Esophagus muscularis mucosa (tissue), 4 donors: ENCODE measurements around the gene EEF1AKMT3. TPM values are rescaled to one million over a fixed set of nuclear protein-coding genes. Genes with fewer than 3 reads are reported as not detected.

Source experiments
- DNase-seq: peaks from one replicate; pipeline ENCODE4 v3.0.0-alpha.2; 2017; ENCODE audit errors: extremely low spot score
- H3K27ac ChIP-seq, 4 donors: fragments of 200-600 bp; sonication (generic); replicated peaks in 1 of 4; 1 replicate in 3 of 4; 2 replicates in 1 of 4; pipeline ENCODE4 v1.5.1; 2016 to 2019; ENCODE audit warnings: mild to moderate bottlenecking in 1 of 4
- H3K27me3 ChIP-seq, 4 donors: fragments of 200-600 bp; sonication (generic); one replicate each; pipeline versions ENCODE4 v1.5.1 to v1.6.0; 2016 to 2019
- H3K36me3 ChIP-seq, 4 donors: fragments of 200-600 bp; sonication (generic); one replicate each; pipeline ENCODE4 v1.5.1; 2016 to 2019
- H3K4me1 ChIP-seq, 4 donors: fragments of 200-600 bp; sonication (generic); one replicate each; pipeline ENCODE4 v1.5.1; 2016 to 2019
- H3K4me3 ChIP-seq, 4 donors: fragments of 200-600 bp; sonication (generic); 1 replicate in 2 of 4; 2 replicates in 2 of 4; pipeline ENCODE4 v1.5.1; 2016 to 2019; ENCODE audit warnings: mild to moderate bottlenecking in 4 of 4, moderate library complexity in 1 of 4
- H3K9me3 ChIP-seq, 4 donors: fragments of 200-600 bp; sonication (generic); 1 replicate in 3 of 4; 2 replicates in 1 of 4; pipeline ENCODE4 v1.5.1; 2016 to 2019
- CTCF ChIP-seq, 3 experiments: fragments of 200-600 bp in 2 of 3; fragments of 450-650 bp in 1 of 3; sonication (generic) in 2 of 3; IDR thresholded peaks; one replicate each; pipeline ENCODE4 v1.5.1; 2017 to 2019; ENCODE audit warnings: antibody characterized with exemption in 3 of 3, mild to moderate bottlenecking in 2 of 3, moderate library complexity in 1 of 3
- EP300 ChIP-seq: sonication (generic); formaldehyde crosslinking; IDR thresholded peaks from one replicate; pipeline ENCODE4 v1.6.1; 2017; ENCODE audit warnings: antibody characterized with exemption
- POLR2A ChIP-seq: fragments of 450-650 bp; IDR thresholded peaks from one replicate; pipeline ENCODE4 v1.6.1; 2017; ENCODE audit warnings: antibody characterized with exemption, moderate library complexity, mild to moderate bottlenecking, low read depth
- POLR2AphosphoS5 ChIP-seq, 2 donors: sonication (generic); formaldehyde crosslinking; IDR thresholded peaks; one replicate each; pipeline ENCODE4 v1.6.1; 2017; ENCODE audit warnings: antibody characterized with exemption in 2 of 2
- WGBS: methylation state at CpG from one replicate; pipeline ENCODE4 v1.1.5; 2018; 5-methylcytosine and 5-hydroxymethylcytosine counted together
- intact Hi-C: fragments of 100-400 bp; cut with DNase I; formaldehyde crosslinking; loops from one replicate; pipeline ENCODE4 v1.15.1; 2023
- total RNA-seq, 4 donors: library from RNA; depleted of rRNA; stranded (reverse); fragments of >200 nt; gene quantifications; one replicate each; pipeline versions ENCODE4 v1.1.0 to v1.2.1, GENCODE V29; 2016

The EEF1AKMT3 gene
- total RNA-seq, 4 donors from 2014 or later: 6.6 to 13.2 (median 10.0) TPM

GRCh38 chr12:57808351-57808750 lies 35.9 kb downstream of the EEF1AKMT3 start:
- no peak for TF ChIP-seq POLR2AphosphoS5 (IDR thresholded peaks at IDR 0.05)
- no peak for TF ChIP-seq CTCF (IDR thresholded peaks at IDR 0.05)
- no peak for TF ChIP-seq EP300
- no peak for TF ChIP-seq POLR2A
- Histone ChIP-seq H3K27ac (no peak overlapping the region), H3K4me3 (no peak overlapping the region), H3K36me3 (peaks cover 6 to 97% (median 87%) of the 10 kb centered on the region in 4 donors), H3K27me3 (no peaks in the 10 kb centered on the region), H3K9me3 (no peaks in the 10 kb centered on the region), H3K4me1 (peaks cover 3 to 14% (median 10%) of the 10 kb centered on the region in 4 donors)
- no peak for DNase-seq
- 91% methylated on average over 5 of the region's 5 CpGs for WGBS
- intact Hi-C loops: no loop called here

GRCh38 chr12:57809425-57809824 lies 37.0 kb downstream of the EEF1AKMT3 start:
- WGBS: 95% methylated on average over 3 of the region's 3 CpGs
- Histone ChIP-seq H3K27ac (no peak overlapping the region), H3K4me1 (peaks cover under 1 to 20% (median 12%) of the 10 kb centered on the region in 4 donors), H3K4me3 (no peak overlapping the region), H3K36me3 (peaks cover 6 to 92% (median 84%) of the 10 kb centered on the region in 4 donors), H3K27me3 (no peaks in the 10 kb centered on the region), H3K9me3 (no peaks in the 10 kb centered on the region)
- TF ChIP-seq CTCF (IDR thresholded peaks at IDR 0.05) (no peak), POLR2AphosphoS5 (IDR thresholded peaks at IDR 0.05) (no peak), POLR2A (no peak), EP300 (no peak)
- intact Hi-C loops: no loop called here
- no peak for DNase-seq

GRCh38 chr12:57810450-57810849 lies 38.0 kb downstream of the EEF1AKMT3 start:
- Histone ChIP-seq H3K27ac (no peak overlapping the region), H3K9me3 (no peaks in the 10 kb centered on the region), H3K27me3 (no peaks in the 10 kb centered on the region), H3K4me3 (no peak overlapping the region), H3K36me3 (peaks cover 6 to 81% (median 76%) of the 10 kb centered on the region in 4 donors), H3K4me1 (peaks cover 11 to 30% (median 20%) of the 10 kb centered on the region in 4 donors)
- DNase-seq: no peak
- WGBS: 89% methylated on average over 5 of the region's 5 CpGs
- intact Hi-C loops: no loop called here
- no peak for TF ChIP-seq EP300
- no peak for TF ChIP-seq CTCF (IDR thresholded peaks at IDR 0.05)
- no peak for TF ChIP-seq POLR2AphosphoS5 (IDR thresholded peaks at IDR 0.05)
- TF ChIP-seq POLR2A: no peak

GRCh38 chr12:57811028-57811755 lies 38.8 kb downstream of the EEF1AKMT3 start:
- peaks cover 6 to 80% (median 68%) of the 10 kb centered on the region in 4 donors for H3K36me3 ChIP-seq
- peaks cover 18 to 38% (median 28%) of the 10 kb centered on the region in 4 donors for H3K4me1 ChIP-seq
- WGBS: 93% methylated on average over 10 of the region's 10 CpGs
- no peaks in the 10 kb centered on the region for H3K9me3 ChIP-seq
- DNase-seq: no peak
- H3K27me3 ChIP-seq: no peaks in the 10 kb centered on the region
- H3K4me3 ChIP-seq: no peak overlapping the region
- TF ChIP-seq POLR2A: no peak
- no peak for TF ChIP-seq EP300
- no peak for TF ChIP-seq CTCF (IDR thresholded peaks at IDR 0.05)
- no peak for TF ChIP-seq POLR2AphosphoS5 (IDR thresholded peaks at IDR 0.05)
- intact Hi-C loops: no loop called here
- H3K27ac ChIP-seq: no peak overlapping the region
